OCI-LY3 (cell line): ENCODE measurements around the gene KTI12.

Source experiments
- H2AFZ ChIP-seq: fragments of 200-600, 300-600 bp; shearing (Covaris generic); 2 replicates; pipeline ENCODE4 v1.6.0; 2014; ENCODE audit warnings: antibody characterized with exemption, low read depth, low read length
- H3K27ac ChIP-seq: fragments of 200-600, 300-600 bp; sonication (generic); 2 replicates; pipeline ENCODE4 v1.5.1; 2014; ENCODE audit warnings: mild to moderate bottlenecking, low read length, moderate library complexity, mixed read lengths
- H3K27me3 ChIP-seq: fragments of 200-600, 300-600 bp; sonication (generic); 2 replicates; pipeline ENCODE4 v1.6.1; 2014; ENCODE audit warnings: low read depth, low read length, mixed read lengths
- H3K36me3 ChIP-seq: fragments of 200-600, 300-600 bp; sonication (generic); replicated peaks from 2 replicates; pipeline ENCODE3; 2014; ENCODE audit warnings: low read depth, low read length, mixed read lengths
- H3K4me1 ChIP-seq: fragments of 300-600, 200-600 bp; sonication (generic); 2 replicates; pipeline ENCODE4 v1.6.1; 2014; ENCODE audit warnings: low read length, mixed read lengths
- H3K4me2 ChIP-seq: fragments of 200-600, 300-600 bp; sonication (generic); 2 replicates; pipeline ENCODE4 v1.6.1; 2014; ENCODE audit warnings: low read length, mixed read lengths
- H3K4me3 ChIP-seq: fragments of 300-600, 200-600 bp; sonication (generic); 2 replicates; pipeline ENCODE4 v1.5.1; 2014; ENCODE audit warnings: antibody characterized with exemption, mild to moderate bottlenecking, low read length, moderate library complexity
- H3K79me2 ChIP-seq: fragments of 300-600, 200-600 bp; shearing (Covaris generic); 2 replicates; pipeline ENCODE4 v1.6.1; 2014; ENCODE audit warnings: mild to moderate bottlenecking, low read length, mixed read lengths
- H3K9ac ChIP-seq: fragments of 300-600, 200-600 bp; shearing (Covaris generic); 2 replicates; pipeline ENCODE4 v1.6.0; 2014; ENCODE audit warnings: mild to moderate bottlenecking, low read length, moderate library complexity
- H3K9me3 ChIP-seq: fragments of 200-600, 300-600 bp; shearing (Covaris generic); 2 replicates; pipeline ENCODE4 v1.6.1; 2014; ENCODE audit warnings: low read length, mixed read lengths; ENCODE audit not compliant: insufficient read depth
- H4K20me1 ChIP-seq: fragments of 200-600, 300-600 bp; sonication (generic); 2 replicates; pipeline ENCODE4 v1.6.1; 2016; ENCODE audit warnings: low read length, mixed read lengths; ENCODE audit not compliant: insufficient read depth
- CTCF ChIP-seq: fragments of 200-600, 300-600 bp; sonication (generic); IDR thresholded peaks from 2 replicates; pipeline ENCODE4 v1.5.1; 2014; ENCODE audit warnings: antibody characterized with exemption, low read length, low read depth
- EZH2phosphoT487 ChIP-seq: fragments of 200-600 bp; shearing (Covaris generic); IDR thresholded peaks from 2 replicates; pipeline ENCODE4 v1.6.1; 2018; ENCODE audit warnings: antibody characterized with exemption, mixed run types, low read depth

The KTI12 gene

GRCh38 chr1:52003877-52004276, 29.7 kb downstream of the KTI12 start:
- peaks cover 16% of the 10 kb centered on the region for H3K4me1 ChIP-seq
- H3K79me2 ChIP-seq: no peaks in the 10 kb centered on the region
- H4K20me1 ChIP-seq: no peaks in the 10 kb centered on the region
- no peak overlapping the region for H3K27ac ChIP-seq
- no peak overlapping the region for H3K4me3 ChIP-seq
- no peaks in the 10 kb centered on the region for H3K27me3 ChIP-seq
- TF ChIP-seq EZH2phosphoT487 (no peak), CTCF (no peak)
- H3K4me2 ChIP-seq: no peak overlapping the region
- no peak overlapping the region for H3K9ac ChIP-seq
- no peaks in the 10 kb centered on the region for H3K36me3 ChIP-seq
- no peak overlapping the region for H2AFZ ChIP-seq
- H3K9me3 ChIP-seq: no peaks in the 10 kb centered on the region

DNA sequence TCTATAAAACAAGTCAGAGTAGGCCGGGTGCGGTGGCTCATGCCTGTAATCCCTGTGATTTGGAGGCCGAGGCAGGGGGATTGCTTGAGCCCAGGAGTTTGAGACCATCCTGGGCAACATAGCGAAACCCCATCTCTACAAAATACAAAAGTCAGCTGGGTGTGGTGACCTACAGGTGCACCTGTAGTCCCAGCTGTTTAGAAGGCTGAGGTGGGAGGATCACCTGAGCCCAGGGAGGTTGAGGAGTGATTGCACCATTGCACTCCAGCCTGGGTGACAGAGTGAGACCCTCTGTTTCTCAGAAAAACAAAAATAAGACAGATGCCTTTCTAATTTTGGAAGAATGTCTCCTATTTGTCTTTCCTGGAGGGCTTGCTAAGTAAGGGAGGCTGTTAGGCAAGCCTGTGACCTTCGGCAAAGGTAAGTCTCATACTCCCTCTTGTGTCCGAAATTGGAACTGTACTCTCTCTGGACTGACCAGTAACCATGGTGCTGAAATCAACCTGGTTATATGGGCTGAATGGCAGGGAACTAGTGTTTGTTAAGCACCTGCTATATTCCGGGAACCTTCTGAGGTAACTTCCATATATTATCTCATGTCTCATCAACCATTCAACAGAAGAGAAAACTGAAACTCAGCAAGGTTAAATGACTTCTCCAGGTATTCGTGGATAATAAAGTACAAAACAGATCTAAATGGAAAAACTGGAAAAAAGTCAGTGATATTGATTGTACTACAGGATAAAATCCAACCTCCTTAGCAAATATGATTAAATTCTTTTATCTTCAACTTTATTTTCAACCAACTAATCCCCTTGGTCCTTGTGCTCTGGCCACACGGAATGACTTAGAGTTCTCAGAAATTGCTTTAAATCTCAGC, 31.3 kb downstream of the KTI12 start:
- Histone ChIP-seq H3K27me3 (no peaks in the 10 kb centered on the region), H4K20me1 (no peaks in the 10 kb centered on the region), H3K9me3 (no peaks in the 10 kb centered on the region), H3K79me2 (no peaks in the 10 kb centered on the region), H3K27ac (no peak overlapping the region), H3K4me2 (no peak overlapping the region), H2AFZ (no peak overlapping the region), H3K4me3 (no peak overlapping the region), H3K9ac (no peak overlapping the region), H3K4me1 (peaks cover 8% of the 10 kb centered on the region), H3K36me3 (no peaks in the 10 kb centered on the region)
- TF ChIP-seq EZH2phosphoT487 (no peak), CTCF (peak; percentile 81)

DNA sequence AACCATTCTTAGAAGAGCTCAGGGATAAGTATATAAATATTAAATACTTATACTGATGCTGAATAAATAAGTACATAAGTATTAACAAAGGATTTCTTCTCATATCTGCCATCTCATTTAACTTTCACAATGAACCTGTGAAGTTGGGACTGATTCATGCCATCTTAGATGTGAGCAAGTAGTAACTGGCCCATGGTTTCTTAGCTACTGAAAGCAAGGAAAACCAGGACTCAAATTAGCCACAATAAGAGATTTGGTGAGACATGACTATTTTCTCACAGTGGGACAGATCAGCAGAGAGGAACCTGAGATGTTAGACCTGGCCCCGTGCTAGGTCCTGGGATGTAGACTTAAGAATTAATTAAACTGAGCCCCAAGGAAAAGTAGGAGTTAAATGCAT, 34.9 kb downstream of the KTI12 start:
- no peaks in the 10 kb centered on the region for H4K20me1 ChIP-seq
- TF ChIP-seq EZH2phosphoT487: no peak
- no peak for TF ChIP-seq CTCF
- no peak overlapping the region for H3K4me3 ChIP-seq
- no peak overlapping the region for H2AFZ ChIP-seq
- no peaks in the 10 kb centered on the region for H3K79me2 ChIP-seq
- no peak overlapping the region for H3K9ac ChIP-seq
- no peaks in the 10 kb centered on the region for H3K4me1 ChIP-seq
- no peaks in the 10 kb centered on the region for H3K9me3 ChIP-seq
- no peaks in the 10 kb centered on the region for H3K36me3 ChIP-seq
- H3K27ac ChIP-seq: no peak overlapping the region
- no peak overlapping the region for H3K4me2 ChIP-seq
- H3K27me3 ChIP-seq: no peaks in the 10 kb centered on the region

DNA sequence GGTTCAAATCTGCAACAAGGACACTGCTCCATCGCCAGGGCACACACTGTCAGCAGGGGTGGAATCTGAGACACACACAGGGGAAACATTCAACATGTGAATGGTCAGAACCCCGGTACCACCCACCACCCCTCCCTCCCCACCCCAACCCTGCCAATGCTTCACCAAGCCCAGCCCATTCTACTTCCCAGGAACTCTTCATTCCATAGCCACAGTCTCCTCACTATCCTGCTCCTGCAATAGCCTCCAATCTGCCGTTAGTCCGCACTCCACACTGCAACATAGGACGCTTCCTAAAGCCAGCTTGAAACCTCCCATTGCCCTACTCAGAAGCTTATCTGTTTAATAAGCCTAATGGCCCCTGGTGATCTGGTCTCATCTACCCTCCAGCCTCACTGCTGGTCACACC, 35.6 kb downstream of the KTI12 start:
- Histone ChIP-seq H3K27ac (no peak overlapping the region), H3K79me2 (no peaks in the 10 kb centered on the region)

More for the DNA sequence above, 35.6 kb downstream of the KTI12 start:
- Histone ChIP-seq H3K36me3 (no peaks in the 10 kb centered on the region), H3K27me3 (no peaks in the 10 kb centered on the region), H3K4me1 (no peaks in the 10 kb centered on the region), H4K20me1 (no peaks in the 10 kb centered on the region), H2AFZ (no peak overlapping the region), H3K4me3 (no peak overlapping the region), H3K4me2 (no peak overlapping the region), H3K9ac (no peak overlapping the region), H3K9me3 (no peaks in the 10 kb centered on the region)
- TF ChIP-seq CTCF (no peak), EZH2phosphoT487 (no peak)
